Kidney tubule cell (primary cell): Measurements from ENCODE around the gene ZNF423.
"Not testable (repeated sequence)": the region's sequence is repeated elsewhere in the genome, so short reads cannot be mapped to it uniquely, and the experiment has no call there.

ENCODE experiments used
- DNase-seq: peaks from one replicate; pipeline ENCODE4 v3.0.0-alpha.2; 2018; ENCODE audit warnings: low spot score

ZNF423 gene

GRCh38 chr16:49855822-49856671, at the start of gene ZNF423:
TSS of gene ZNF423 (minus strand) at chr16:49856112. CDS start at chr16:49855774, 338 bp downstream.
- no peak for DNase-seq

DNA sequence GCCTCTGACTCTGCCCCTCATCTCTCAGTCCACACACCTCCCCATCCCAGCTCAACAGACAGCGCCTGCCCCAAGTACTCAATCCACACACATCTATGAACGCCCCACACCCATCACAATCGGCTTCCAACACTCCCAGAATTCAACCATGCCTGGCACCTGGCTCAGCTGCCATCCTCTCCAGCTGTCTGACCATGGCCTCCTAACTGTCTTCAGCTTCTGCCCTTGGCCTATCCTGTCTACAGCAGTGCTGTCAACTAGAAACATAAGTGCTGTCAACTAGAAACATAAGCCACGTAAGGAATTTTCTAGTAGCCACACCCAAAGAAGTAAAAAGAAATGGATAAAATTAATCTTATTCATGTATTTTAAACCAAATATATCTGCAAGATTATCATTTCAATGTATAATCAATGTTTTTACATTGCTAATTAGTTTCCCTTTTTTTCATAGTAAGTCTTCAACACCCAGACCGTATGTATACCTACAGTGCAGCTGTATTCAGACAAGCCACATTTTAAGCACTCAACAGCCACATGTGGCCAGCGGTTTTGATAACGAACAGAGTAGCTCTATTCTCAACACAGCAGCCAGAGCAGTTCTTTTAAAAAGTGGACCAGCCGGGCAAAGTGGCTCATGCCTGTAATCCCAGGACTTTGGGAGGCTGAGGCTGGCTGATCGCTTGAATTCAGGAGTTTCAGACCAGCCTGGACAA, 48.6 kb upstream of the ZNF423 start:
- no peak for DNase-seq

DNA sequence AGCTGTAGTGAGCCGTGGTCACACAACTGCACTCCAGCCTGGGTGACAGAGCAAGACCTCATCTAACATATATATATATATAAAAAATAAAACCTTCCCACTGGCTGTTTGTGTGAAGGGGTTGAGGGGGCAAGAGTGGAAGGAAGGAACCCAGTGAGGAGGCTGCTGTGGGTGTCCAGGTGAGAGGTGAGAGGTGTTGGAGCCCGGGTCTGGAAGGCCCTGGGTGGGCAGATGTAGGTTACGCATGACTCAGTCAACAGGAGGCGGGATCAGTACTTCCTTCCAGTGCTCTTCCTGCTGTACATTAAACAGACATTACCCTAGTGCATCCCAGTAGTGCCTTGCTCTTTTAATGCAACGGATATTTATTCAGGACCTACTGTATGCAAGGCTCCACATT, 47.0 kb upstream of the ZNF423 start:
- DNase-seq, result no peak

DNA sequence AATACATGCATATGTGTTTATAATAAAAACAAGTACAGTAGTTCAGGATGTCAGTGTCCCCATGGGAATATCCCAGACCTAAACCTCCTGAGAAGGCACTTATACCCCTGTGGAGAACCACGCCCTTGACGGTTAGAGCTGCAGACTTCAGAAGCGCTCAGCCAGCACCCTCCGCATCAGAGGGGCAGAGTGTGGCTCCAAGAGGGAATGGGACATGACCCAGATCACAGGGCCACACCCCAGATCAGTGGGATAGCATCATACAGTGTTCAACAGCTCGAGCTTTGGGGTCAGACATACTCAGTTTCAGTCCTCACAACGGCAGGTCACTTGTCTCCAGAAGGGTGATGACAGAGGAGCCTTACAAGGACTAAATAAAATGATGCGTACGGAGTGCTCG, 45.8 kb upstream of the ZNF423 start:
- DNase-seq, result no peak

GRCh38 chr16:49900875-49901274, 45.0 kb upstream of the ZNF423 start:
- no peak for DNase-seq

DNA sequence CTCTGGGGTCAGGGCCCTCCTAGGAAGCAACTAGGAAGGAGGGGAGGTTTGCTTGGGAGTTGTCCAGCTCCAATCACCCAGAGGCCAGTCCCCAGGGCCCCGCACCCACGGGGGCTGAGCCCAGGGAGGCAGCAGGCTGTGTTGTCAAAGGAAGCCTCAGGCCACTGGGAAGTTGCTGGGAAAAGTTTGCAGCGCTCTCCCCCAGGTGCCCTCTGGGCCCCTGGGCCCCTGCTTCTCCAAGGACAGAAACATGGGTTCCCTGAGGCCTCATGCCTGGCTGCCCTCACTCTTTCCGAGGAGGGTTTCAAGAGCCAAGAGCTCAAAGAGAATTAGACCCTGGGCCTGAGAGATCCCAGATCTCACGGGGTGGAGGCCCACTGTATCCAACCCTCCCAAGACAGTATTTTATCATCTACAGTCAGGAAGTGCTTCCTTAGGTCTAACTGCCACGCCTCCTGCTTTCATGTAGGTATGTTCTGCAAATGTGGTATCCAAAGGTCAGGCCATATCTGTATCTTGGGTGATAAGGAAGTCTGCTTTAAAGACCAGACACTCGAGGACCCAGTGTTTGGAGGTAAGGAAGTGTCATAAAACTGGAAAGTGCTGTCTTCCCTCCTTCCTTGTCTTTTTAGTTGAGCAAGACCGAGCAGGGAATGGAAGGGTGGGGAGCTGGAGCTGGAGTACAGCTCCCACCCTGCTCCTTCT, 44.2 kb upstream of the ZNF423 start:
- no peak for DNase-seq

DNA sequence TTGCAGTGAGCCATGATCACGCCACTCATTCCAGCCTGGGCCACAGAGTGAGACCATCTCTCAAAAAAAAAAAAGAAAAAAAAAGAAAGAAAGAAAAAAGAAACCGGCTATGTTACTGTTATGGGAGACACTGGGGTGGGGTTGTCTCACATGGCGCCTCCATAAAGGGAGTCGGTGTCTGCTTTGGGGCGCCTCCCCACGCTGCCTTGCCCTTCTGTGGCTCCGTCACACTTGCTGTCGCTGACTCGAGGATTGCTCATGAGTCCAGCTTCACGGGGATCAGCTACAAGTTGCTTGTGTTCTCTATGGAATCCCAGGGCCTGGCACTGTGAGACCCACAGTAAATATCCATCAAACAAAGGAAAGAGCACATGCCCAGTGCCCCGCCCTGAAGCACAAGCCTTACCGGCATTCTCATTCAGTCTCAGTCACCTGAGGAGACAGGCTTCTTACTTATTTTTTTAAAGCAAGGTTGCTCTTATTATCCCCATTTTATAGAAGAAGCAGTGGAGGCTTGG, 40.6 kb upstream of the ZNF423 start:
- no peak for DNase-seq

GRCh38 chr16:49890876-49891275, 35.0 kb upstream of the ZNF423 start:
- no peak for DNase-seq

GRCh38 chr16:49889725-49890397, 33.9 kb upstream of the ZNF423 start:
- peak; percentile 31 for DNase-seq

DNA sequence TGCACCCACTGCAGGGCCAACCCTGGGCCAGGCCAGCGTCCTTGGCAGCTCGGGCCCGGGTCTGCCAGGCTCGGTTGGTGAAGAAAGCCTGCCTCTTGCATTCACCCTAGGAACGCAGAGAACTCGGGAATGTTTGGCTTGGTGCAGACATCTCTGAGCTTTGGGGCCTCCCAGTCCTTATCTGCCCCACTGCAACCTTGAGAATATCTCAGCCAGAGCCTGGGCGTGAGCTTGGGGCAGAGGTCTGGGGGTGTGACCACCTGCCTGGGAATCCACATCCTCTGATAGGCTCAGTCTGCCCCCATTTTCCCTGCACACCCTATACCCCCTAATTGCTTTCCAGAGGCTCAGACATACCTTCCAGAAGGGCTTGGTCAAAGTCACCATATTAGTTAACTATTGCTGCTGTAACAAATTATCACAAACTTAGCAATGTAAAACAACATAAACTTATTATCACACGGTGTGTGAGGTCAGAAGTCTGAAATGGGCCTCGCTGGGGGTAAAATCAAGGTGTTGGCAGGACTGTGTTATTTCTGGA, 30.7 kb upstream of the ZNF423 start:
- no peak for DNase-seq

- no peak for DNase-seq
Measured at GRCh38 chr16:49884033-49885015, 28.4 kb upstream of the ZNF423 start.

DNA sequence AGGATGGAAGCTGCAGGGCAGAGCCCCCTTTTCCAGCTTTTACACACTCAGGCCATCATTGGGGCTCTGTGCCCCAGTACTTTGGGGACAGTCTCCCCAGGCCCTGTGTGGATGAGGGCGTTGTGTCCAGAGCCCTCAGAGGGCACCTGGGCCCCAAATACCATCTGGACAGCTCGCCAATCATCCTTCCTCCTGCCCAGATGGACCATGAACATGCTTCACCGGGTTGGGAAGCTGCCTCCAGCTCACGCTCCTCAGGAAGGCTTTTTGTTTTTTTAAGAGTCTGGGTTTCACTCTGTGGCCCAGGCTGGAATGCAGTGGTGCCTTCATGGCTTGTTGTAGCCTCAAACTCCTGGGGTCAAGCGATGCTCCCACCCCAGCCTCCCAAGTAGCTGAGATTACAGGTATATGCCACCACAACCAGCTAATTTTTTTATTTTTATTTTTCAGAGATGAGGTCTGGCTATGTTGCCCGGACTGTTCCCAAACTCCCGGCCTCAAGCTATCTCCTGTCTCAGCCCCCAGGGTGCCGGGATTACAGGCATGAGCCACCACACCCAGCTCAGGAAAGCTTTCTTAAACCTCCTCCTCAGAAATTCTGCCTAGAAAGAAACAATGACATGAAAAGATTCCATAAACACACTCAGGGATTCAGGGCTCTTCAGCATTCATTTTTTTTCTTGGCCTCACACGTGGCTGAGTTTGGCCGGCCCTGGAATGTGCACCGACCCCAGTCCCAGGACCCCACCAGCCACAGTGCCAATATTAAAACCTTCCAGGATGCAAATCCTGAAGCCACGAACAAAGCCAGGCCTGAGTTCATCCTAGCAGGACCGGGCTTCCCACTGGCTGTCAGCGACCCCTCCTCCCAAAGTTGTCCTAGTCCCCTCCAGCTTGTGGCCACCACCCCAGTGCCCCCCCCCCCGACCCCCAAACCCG, 27.4 kb upstream of the ZNF423 start:
- no peak for DNase-seq

DNA sequence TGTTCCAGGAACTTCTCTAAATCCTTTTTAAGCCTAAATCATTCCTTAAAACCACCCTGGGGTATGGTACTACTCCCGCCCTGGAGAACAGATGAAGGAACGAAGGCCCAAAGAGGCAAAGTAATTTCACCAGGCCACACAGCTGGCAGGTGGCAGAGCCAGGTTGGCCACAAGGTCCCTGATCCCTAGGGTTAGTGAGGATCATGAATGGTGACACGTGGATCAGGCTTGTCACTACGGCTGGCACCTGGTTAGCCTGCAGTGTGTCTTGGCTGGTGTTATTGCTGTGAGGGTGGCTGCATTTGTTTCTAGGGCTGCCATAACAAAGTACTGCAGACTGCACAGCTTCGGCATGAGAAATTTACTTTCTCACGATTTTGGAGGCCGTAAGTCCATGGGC, 26.0 kb upstream of the ZNF423 start:
- DNase-seq, result no peak

DNA sequence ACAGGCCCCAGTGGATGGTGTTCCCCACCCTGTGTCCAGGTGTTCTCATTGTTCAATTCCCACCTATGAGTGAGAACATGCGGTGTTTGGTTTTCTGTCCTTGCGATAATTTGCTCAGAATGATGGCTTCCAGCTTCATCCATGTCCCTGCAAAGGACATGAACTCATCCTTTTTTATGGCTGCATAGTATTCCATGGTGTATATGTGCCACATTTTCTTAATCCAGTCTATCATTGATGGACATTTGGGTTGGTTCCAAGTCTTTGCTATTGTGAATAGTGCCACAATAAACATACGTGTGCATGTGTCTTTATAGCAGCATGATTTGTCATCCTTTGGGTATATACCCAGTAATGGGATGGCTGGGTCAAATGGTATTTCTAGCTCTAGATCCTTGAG, 22.6 kb upstream of the ZNF423 start:
- DNase-seq, result not testable (repeated sequence)

DNA sequence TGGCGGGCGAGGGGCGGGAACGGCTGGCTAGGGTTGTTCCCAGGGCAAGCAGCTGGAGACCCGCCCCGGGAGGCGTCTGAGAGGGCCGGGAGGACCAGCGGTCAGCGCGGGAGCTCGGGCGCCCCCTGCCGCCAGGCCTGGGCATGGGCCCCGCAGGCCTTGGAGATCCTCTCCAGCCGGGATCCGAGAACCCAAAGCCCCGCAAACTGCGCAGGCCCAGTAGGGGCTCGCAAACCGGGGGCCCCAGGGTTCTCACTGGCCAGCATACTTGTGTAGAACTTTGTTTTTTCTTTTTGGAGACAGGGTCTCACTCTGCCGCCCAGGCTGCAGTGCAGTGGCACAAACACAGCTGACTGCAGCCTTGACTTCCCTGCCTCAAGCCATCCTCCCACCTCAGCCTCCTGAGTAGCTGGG, 20.8 kb upstream of the ZNF423 start:
- DNase-seq, result peak; percentile 48

GRCh38 chr16:49875806-49876715, 20.1 kb upstream of the ZNF423 start:
- no peak for DNase-seq

DNA sequence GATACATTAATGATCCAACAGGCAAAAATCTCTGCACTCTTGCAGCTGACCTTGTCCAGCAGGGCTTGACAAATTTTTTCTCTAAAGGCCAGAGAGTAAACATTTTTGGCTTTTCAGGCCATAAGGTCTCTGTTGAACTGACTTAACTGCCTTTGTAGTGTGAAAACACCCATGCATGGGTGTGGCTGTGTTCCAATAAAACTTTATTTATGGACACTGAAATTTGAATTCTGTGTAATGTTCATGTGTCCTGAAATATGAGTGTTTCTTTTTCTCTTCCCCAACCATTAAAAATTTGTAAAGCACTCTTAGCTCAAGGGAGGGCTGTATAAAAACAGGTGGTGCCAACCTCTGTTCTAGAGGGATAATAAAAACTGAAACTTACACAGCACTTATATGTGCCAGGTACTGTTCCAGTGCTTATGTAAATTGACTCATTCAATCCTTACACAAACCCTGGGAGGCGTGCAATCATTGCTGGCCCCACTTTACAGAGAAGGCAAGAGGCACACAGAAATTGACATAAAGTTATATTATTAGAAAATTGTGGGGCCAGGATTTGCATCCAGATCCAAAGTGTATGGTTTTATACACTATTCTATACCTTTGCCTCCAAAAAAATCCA, 18.8 kb upstream of the ZNF423 start:
- DNase-seq, result no peak

DNA sequence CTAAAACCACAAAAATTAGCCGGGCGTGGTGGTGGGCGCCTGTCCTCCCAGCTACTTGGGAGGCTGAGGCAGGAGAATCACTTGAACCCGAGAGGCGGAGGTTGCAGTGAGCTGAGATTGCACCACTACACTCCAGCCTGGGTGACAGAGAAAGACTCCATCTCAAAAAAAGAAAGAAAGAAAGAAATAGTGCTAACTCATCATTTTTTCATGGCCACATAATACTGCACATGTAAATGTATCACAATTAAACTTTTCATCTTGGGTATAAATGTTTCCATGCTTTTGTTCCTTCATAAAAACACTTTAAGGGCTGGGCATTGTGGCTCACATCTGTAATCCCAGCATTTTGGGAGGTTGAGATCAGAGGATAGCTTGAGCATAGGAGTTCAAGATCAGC, 15.9 kb upstream of the ZNF423 start:
- DNase-seq, result not testable (repeated sequence)
